Measurements from ENCODE around the gene BCL7A. TPM values are rescaled to one million over a fixed set of nuclear protein-coding genes. Genes with fewer than 3 reads are reported as not detected.

Gene BCL7A
- total and polyA plus RNA-seq, 10 of the 15 experiments (the other 5 are each of a cell fraction or from before 2014, with no cell fraction given), result 0.37 to 17.2 (median 11.7) TPM

DNA sequence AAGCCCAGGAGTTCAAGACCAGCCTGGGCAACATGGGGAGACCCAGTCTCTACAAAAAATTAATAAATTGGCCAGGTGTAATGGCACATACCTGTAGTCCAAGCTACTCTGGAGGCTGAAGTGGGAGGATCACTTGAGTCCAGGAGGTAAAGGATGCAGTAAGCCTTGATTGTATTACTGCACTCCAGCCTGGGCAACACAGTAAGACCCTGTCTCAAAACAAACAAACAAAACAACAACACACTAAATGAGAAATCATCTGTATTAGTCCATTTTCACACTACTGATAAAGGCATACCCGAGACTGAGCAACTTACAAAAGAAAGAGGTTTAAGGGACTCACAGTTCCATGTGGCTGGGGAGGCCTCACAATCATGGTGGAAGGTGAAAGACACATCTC lies 52.1 kb downstream of the BCL7A start:
- no peak overlapping the region for H3K27ac ChIP-seq (ENCODE audit: control insufficient read depth, insufficient read depth)
- no TSS peak for BruUV-seq (replicated peaks)
- no peaks in the 10 kb centered on the region for H3K27me3 ChIP-seq (replicated peaks in 1 of 2; ENCODE audit: control insufficient read depth in 2 of 2, insufficient read depth in 2 of 2, low read length in 1 of 2)
- ATAC-seq (no peak), DNase-seq (ENCODE audit: low read depth, low spot score) (no peak), FAIRE-seq (peak; percentile 44)
- CTCF ChIA-PET, result no interaction called here
- 77% methylated on average over 1 of the region's 1 CpG for WGBS (ENCODE audit: insufficient coverage, insufficient replicate concordance, low lambda C conversion rate, missing lambda C conversion rate)
- no peak for TF ChIP-seq PAX8 (IDR thresholded peaks at IDR 0.05)
- RAD21 ChIA-PET (ENCODE audit: unreplicated experiment), result interaction anchor here (1.7 kb wide), 1 partner anchor 19 kb away, joined by 4 read pairs; no protein-coding TSS in a partner anchor
- no peaks in the 10 kb centered on the region for H3K79me2 ChIP-seq (ENCODE audit: control insufficient read depth, insufficient read depth, low read length)
- in situ Hi-C loops (cut with MboI), result no loop called here
- no peak overlapping the region for H3K4me2 ChIP-seq (ENCODE audit: control insufficient read depth, insufficient read depth)
- POLR2A ChIA-PET, result interaction anchor here (0.6 kb wide), 1 partner anchor 50 kb away, joined by 5 read pairs; no protein-coding TSS in a partner anchor
- intact Hi-C loops (cut with micrococcal nuclease; ENCODE audit: unreplicated experiment), result no loop called here
- no peaks in the 10 kb centered on the region for H3K36me3 ChIP-seq (ENCODE audit: control insufficient read depth in 2 of 2, insufficient read depth in 2 of 2, low read length in 1 of 2)
- H3K9ac ChIP-seq (ENCODE audit: control insufficient read depth, insufficient read depth, low read length), result no peak overlapping the region
- H2AFZ ChIP-seq (ENCODE audit: control insufficient read depth, low read depth, low read length), result no peak overlapping the region
- no peaks in the 10 kb centered on the region for H4K20me1 ChIP-seq (ENCODE audit: control insufficient read depth, insufficient read depth)
- peaks cover 11% of the 10 kb centered on the region for H3K4me1 ChIP-seq (ENCODE audit: control insufficient read depth, insufficient read depth, low read length)
- H3K9me3 ChIP-seq (replicated peaks; ENCODE audit: control insufficient read depth, insufficient read depth, low read length), result no peaks in the 10 kb centered on the region
- H3K4me3 ChIP-seq, result no peak overlapping the region
- SMC1A ChIA-PET (ENCODE audit: uncharacterized antibody, unreplicated experiment), result interaction anchor here (0.9 kb wide), 1 partner anchor 49 kb away, joined by 6 read pairs; no protein-coding TSS in a partner anchor

DNA sequence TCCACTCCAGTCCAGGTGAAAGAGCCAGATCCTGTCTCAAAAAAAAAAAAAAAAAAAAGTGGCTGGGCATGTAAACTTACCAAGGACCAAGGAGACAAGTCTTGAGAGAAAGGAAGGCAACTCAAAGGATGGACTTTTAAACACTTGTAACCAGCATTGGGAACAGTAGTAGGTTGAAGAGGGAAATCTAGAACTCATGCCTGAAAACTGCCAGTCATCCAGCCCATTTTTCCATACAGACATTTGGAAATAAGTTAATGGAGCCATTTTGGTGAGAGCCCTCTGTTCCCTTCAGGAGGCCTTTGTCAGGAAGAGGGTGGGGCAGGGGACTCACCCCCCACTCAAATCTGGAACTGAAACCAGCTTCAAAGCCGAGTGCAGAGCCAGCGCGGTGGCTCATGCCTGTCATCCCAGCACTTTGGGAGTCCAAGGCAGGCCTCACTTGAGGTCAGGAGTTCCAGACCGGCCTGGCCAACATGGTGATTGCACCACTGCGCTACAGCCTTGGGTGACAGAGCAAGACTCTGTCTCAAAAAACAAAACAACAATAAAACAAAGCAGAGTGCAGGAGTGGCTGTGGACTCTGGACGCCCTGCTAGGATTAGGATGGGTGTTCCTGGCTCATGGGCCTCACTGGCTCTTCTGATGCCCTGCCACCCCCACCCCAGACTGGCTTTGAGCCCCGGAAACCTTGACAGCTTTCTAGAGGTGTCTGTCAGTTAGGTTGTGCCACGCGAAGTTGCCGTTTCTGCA lies 55.2 kb downstream of the BCL7A start:
- in situ Hi-C loops (cut with MboI), result no loop called here
- no TSS peak for BruUV-seq (replicated peaks)
- Histone ChIP-seq H4K20me1 (ENCODE audit: control insufficient read depth, insufficient read depth) (no peaks in the 10 kb centered on the region), H3K4me1 (ENCODE audit: control insufficient read depth, insufficient read depth, low read length) (peaks cover 29% of the 10 kb centered on the region), H3K4me3 (no peak overlapping the region), H3K79me2 (ENCODE audit: control insufficient read depth, insufficient read depth, low read length) (no peaks in the 10 kb centered on the region; the same call in 1 of the 2 replicates), H3K9me3 (replicated peaks; ENCODE audit: control insufficient read depth, insufficient read depth, low read length) (no peaks in the 10 kb centered on the region), H3K36me3 (ENCODE audit: control insufficient read depth in 2 of 2, insufficient read depth in 2 of 2, low read length in 1 of 2) (no peaks in the 10 kb centered on the region), H2AFZ (ENCODE audit: control insufficient read depth, low read depth, low read length) (no peak overlapping the region), H3K4me2 (ENCODE audit: control insufficient read depth, insufficient read depth) (peak overlapping the region; percentile 41; the same call in 1 of the 2 replicates), H3K27me3 (replicated peaks in 1 of 2; ENCODE audit: control insufficient read depth in 2 of 2, insufficient read depth in 2 of 2, low read length in 1 of 2) (no peaks in the 10 kb centered on the region), H3K27ac (ENCODE audit: control insufficient read depth, insufficient read depth) (no peak overlapping the region), H3K9ac (ENCODE audit: control insufficient read depth, insufficient read depth, low read length) (no peak overlapping the region)
- ChIA-PET CTCF (interaction anchor here (1.4 kb wide), 1 partner anchor 46 kb away, joined by 4 read pairs; no protein-coding TSS in a partner anchor), RAD21 (ENCODE audit: unreplicated experiment) (no interaction called here), POLR2A (no interaction called here), SMC1A (ENCODE audit: uncharacterized antibody, unreplicated experiment) (no interaction called here)
- no peak for DNase-seq (ENCODE audit: low read depth, low spot score)
- TF ChIP-seq RAD21 (IDR thresholded peaks at IDR 0.05; ENCODE audit: insufficient read depth, low read depth, low read length) (no peak), RUNX3 (IDR thresholded peaks at IDR 0.05; ENCODE audit: low read length) (peak; percentile 48; the same call in 1 of the 2 replicates), TCF7 (IDR thresholded peaks at IDR 0.05; ENCODE audit: borderline replicate concordance) (peak; percentile 54; the same call in 1 of the 2 replicates), ZNF24 (IDR thresholded peaks at IDR 0.05) (no peak), IKZF2 (IDR thresholded peaks at IDR 0.05) (peak; percentile 32 to 48; a peak in 3 of 4 replicates), SPI1 (IDR thresholded peaks at IDR 0.05; ENCODE audit: borderline replicate concordance, insufficient read depth, low read depth, low read length) (peak; percentile 70), JUNB (IDR thresholded peaks at IDR 0.05) (peak; percentile 47), DPF2 (IDR thresholded peaks at IDR 0.05) (peak; percentile 36; the same call in 1 of the 2 replicates), IKZF1 (conservative IDR thresholded peaks at IDR 0.05) (peak; percentile 53), BACH1 (IDR thresholded peaks at IDR 0.05; ENCODE audit: borderline replicate concordance) (no peak), EED (IDR thresholded peaks at IDR 0.05; ENCODE audit: low read depth) (peak; percentile 85), IRF4 (IDR thresholded peaks at IDR 0.05; ENCODE audit: low read depth, low read length) (peak; percentile 59; the same call in 1 of the 2 replicates)
- TF ChIP-seq, protein P1, sequence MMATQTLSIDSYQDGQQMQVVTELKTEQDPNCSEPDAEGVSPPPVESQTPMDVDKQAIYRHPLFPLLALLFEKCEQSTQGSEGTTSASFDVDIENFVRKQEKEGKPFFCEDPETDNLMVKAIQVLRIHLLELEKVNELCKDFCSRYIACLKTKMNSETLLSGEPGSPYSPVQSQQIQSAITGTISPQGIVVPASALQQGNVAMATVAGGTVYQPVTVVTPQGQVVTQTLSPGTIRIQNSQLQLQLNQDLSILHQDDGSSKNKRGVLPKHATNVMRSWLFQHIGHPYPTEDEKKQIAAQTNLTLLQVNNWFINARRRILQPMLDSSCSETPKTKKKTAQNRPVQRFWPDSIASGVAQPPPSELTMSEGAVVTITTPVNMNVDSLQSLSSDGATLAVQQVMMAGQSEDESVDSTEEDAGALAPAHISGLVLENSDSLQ (IDR thresholded peaks at IDR 0.05), result 0 out of 2 replicates have a peak, but pooled peaks have one; percentile 9
- 59% methylated on average over 10 of the region's 10 CpGs for whole genome bisulfite sequencing (ENCODE audit: insufficient coverage, insufficient replicate concordance, low lambda C conversion rate, missing lambda C conversion rate)
- peak; percentile 57 for FAIRE-seq
- intact Hi-C loops (cut with micrococcal nuclease; ENCODE audit: unreplicated experiment), result no loop called here
- no peak for ATAC-seq

All from GM12878 (cell line).